Measurements from ENCODE around the gene EIF3D.

The EIF3D gene

GRCh38 chr22:36528795-36529751 lies at the start of gene EIF3D:
Gene EIF3D, minus strand, starts transcription at chr22:36529166. Its CDS starts 3,045 bp downstream, at chr22:36526121.
- peak; percentile 95 to 98 (median 95) for DNase-seq (ENCODE audit: low read depth in 2 of 3, low spot score in 2 of 3)

- DNase-seq (ENCODE audit: low read depth in 2 of 3, low spot score in 2 of 3): no peak
Observed at GRCh38 chr22:36578619-36579018, 49.7 kb upstream of the EIF3D start.

GRCh38 chr22:36577019-36577418 lies 48.1 kb upstream of the EIF3D start:
- no peak for DNase-seq (ENCODE audit: low read depth in 2 of 3, low spot score in 2 of 3)

GRCh38 chr22:36574728-36575127 lies 45.8 kb upstream of the EIF3D start:
- no peak for DNase-seq (ENCODE audit: low read depth in 2 of 3, low spot score in 2 of 3)

GRCh38 chr22:36573815-36574363 lies 44.9 kb upstream of the EIF3D start:
- DNase-seq (ENCODE audit: low read depth in 2 of 3, low spot score in 2 of 3): no peak

DNA sequence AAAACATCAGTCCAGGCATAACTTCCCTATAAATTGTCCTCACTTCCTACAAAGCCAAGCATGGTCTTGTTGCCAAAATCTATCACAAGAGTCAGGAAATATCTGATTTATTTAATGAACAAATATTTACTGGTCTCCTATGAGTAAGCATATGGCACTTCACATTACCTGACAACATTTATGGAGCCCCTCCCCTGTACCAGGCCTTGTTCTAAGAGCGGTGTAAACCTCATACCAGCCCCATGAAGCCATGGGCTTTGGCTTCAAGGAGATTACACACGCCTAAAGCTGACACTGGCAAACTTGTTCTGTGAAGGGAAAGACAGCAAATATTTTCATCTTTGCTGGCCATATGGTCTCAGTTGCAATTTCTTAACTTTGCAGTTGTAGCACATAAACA lies 43.0 kb upstream of the EIF3D start:
- no peak for DNase-seq (ENCODE audit: low read depth in 2 of 3, low spot score in 2 of 3)

DNA sequence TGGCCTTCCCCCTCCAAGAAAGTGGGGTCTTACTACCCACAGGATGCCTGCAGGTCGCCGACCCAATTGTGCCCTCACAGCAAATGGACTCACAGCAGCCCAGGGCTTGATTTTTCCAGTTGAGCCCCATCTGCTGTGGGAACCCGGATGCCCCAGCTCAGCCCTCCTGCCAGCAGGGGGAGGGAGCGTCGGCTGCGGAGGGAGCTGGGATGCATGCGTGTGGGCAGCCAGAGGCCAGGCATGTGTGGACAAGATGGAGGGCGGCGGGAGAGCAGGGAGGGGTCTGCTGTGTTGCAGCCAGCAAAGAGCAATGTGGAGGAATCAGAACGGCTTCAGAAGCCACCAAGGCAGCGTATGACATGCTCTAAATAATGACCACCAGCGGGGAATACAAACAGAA lies 41.0 kb upstream of the EIF3D start:
- DNase-seq (ENCODE audit: low read depth in 2 of 3, low spot score in 2 of 3): no peak

DNA sequence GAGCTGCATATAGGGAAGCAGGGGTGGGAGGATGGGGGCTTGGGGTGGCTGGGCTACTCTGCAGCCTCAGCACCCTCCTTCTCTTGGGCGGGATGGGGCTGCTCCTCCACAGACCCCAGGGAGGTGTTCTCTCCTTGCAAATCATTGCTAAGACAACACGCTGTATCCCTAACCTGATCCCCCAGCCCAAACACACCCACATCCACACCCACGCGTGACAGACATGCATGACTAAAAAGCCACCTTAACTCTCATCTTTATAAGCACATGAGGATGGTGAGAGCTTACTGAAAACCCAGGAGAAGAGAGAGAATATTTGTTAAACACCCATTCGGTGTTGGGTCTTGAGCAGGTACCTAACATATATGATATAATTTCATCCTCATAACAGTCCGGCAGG lies 39.9 kb upstream of the EIF3D start:
- DNase-seq (ENCODE audit: low read depth in 2 of 3, low spot score in 2 of 3): no peak

DNA sequence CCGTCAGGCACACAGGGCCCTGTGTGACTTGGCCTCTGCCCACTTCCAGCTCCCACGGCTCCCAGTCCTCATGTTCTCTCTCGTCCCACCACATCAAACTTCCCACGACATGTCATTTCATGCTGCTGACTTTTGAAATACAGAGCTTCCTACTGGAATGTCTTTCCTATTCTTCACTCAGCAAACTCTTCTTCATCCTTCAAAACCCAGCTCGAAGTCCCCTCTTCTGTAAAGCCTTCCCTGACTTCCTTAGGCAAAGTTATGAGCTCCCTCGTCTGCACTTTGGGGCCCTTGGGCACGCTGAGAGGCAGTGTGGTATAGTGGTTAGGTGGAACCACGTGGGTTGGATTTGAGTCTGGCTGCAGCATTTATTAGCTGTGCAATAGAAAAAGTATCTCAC lies 37.8 kb upstream of the EIF3D start:
- DNase-seq (ENCODE audit: low read depth in 2 of 3, low spot score in 2 of 3): no peak

DNA sequence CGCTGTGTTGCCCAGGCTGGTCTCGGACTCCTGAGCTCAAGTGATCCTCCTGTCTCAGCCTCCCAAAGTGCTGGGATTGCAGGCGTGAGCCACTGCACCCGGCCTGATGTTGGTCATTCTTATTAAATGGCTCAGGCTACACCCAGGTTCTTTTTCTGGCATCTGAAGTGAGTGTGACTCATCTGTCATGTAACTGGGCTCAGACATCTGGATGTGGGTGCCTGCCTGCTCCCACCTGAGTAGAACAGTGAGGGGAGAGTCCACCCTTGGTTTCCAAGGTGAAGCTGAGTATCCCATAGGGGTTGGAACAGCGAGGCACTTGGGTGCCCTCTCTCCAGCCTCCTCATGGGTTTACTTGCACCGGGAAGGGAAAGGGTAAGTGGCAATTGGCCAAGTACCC lies 36.7 kb upstream of the EIF3D start:
- no peak for DNase-seq (ENCODE audit: low read depth in 2 of 3, low spot score in 2 of 3)

GRCh38 chr22:36565159-36565507 lies 36.2 kb upstream of the EIF3D start:
- DNase-seq (ENCODE audit: low read depth in 2 of 3, low spot score in 2 of 3): no peak

- no peak for DNase-seq (ENCODE audit: low read depth in 2 of 3, low spot score in 2 of 3)
Observed at GRCh38 chr22:36564422-36565158, 35.6 kb upstream of the EIF3D start.

DNA sequence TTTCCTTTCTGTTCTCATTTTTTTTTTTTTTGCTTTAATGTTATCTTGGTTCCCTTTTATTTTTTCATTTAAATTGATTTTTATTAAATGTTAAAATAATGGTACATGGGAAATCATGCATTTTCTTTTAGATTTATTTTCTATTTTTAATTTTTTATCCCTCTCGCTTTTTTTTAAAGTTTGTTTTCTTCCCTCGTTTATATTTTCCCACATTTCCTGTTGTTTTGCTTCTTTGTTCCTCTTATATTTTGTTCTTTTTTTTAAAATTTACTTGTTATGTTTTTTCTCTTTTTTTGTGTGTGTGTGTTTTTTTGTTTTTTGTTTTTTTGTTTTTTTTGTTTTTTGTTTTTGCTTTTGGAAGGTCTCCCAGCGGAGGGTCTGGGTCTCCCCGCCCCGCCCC lies 34.9 kb upstream of the EIF3D start:
- no peak for DNase-seq (ENCODE audit: low read depth in 2 of 3, low spot score in 2 of 3)

- no peak for DNase-seq (ENCODE audit: low read depth in 2 of 3, low spot score in 2 of 3)
Observed at GRCh38 chr22:36563444-36563843, 34.5 kb upstream of the EIF3D start.

DNA sequence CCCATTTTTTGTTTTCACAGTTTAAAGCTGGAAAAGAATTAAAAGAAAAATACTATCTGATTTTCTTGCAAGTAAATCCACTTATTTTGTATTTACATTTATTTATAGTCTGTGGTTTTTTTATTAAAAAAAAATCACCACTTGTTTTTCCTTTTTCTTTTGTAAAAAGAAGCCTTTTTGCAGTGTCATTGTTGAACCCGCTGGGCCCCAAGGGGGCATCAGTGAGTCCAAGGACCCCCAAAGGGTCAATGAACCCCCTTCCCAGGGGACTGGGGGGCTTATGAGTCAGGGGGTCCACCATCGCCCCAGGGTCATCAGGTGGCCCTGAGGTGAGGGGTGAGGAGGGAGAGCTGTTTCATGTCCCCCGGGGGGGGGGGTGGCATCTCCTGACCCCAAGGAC lies 34.0 kb upstream of the EIF3D start:
- no peak for DNase-seq (ENCODE audit: low read depth in 2 of 3, low spot score in 2 of 3)

GRCh38 chr22:36562261-36562835 lies 33.4 kb upstream of the EIF3D start:
- no peak for DNase-seq (ENCODE audit: low read depth in 2 of 3, low spot score in 2 of 3)

DNA sequence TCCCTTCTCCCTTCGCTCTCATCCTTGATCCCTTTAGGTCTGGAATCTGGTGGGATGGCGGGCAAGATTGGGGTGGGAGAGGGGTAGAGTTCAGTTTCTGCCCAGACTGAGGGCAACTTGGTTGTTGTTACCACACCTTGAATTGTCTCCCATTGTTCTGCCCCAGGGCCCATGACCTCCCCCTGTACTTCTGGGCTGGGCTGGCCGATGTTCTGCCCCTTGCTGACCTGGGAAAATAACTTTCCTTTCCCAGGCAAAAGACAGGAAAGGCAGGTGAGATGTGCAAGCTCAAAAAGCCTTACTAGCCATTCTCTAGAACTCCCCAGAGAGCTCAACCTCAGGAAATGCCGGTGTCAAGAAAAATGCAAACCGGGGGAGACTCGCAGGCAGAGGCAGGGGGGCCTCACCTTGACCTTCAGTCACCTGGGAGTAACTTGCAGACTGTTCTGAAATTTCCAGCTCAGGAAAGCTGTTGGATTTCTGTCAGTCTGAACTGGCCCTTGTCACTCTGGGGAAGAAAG lies 32.4 kb upstream of the EIF3D start:
- no peak for DNase-seq (ENCODE audit: low read depth in 2 of 3, low spot score in 2 of 3)

DNA sequence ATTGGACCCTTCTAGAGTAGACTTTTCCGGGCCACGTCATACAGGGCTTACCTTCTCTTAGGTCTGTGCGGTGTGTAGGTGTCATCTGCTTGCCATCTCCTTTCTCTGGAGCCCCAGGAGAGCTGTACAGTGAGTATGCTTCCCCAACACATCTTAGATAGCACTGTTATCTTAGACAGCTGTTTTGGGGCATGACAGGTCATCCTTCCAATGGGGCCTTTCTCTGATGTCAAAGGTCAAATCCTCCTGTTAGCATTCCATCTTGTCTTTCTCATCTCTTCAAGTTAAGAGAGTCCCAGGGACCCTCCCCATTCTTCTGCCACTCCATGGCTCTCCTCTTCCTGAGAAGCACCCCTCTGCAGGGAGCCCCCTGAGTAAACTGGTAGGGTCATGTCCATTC lies 31.0 kb upstream of the EIF3D start:
- DNase-seq (ENCODE audit: low read depth in 2 of 3, low spot score in 2 of 3): no peak

DNA sequence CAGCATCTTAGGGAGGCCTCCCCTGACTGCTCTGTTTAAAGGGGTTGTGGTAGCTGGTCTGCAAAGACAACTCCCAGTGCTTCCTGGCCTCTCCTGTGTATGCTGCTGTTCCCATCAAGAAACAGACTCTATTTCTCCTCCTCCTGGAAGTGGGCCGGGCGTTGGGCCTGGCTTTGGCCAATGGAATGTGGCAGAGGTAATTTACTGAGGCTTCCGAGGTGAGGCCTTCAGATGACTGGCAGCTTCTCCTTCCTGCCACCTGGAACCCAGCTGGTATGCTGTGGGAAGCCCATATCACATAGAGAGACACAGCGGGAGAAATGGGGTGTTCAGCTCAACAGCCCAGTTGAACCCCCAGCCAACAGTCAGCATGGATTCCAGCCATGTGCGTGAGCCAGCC lies 25.1 kb upstream of the EIF3D start:
- DNase-seq (ENCODE audit: low read depth in 2 of 3, low spot score in 2 of 3): no peak

DNA sequence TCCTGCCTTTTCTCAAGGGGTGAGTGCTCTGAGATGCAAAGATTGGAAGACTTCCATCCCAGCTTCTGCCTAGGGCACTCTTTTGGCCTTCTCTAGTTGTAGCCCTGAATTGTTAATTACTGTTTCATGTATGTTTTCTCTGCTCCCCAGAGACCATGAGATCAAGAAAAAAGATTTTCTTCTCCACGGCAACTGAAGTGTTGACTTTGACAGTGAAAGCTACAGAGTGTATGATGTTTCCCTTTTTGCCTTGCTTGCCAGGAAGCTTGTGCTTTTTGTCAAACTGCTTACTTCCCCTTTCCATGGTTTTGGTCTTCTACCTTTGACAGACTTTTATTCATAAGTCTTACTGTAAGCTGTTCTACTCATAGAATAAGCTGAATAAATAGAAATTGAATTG lies 23.3 kb upstream of the EIF3D start:
- DNase-seq (ENCODE audit: low read depth in 2 of 3, low spot score in 2 of 3): no peak

DNA sequence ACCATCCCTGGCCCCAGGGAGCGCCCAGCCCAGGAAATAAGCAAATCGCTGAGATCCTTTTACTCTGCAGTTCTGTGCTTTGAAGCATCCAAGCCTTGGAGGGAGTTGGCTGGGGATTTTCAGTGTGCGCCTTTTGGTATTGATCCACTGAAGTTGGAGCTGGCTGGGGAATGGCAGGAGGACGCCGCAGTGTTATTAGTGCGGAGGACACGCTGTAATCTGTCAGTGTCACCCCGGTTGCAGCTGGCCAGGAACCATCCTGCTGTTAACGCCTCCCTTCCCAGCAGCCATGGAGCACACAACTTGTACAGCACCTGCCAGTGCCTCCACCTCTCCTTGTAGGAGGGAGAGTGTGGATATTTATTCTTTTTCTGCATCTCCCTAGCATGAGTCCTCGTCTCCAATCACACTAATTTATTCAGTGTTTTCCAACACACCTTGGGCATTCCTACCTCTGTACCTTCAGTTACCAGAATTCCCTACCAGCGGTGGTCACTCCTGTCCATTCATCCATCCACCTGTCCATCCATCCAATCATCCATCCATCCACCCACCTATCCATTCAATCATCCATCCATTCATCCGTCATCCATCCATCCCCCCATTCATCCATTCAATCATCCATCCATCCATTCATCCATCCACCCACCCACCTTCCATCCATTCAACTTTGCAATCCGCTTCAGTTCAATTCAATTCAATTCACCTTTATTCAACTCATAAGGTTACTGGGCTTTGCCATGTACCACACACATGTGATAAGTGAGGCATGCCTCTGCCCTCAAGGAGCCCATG lies 21.9 kb upstream of the EIF3D start:
- DNase-seq (ENCODE audit: low read depth in 2 of 3, low spot score in 2 of 3): no peak
